NT2/D1 (cell line): ENCODE measurements around the gene SLC7A5.

Source experiments
- SUZ12 ChIP-seq: IDR thresholded peaks from 2 replicates; pipeline ENCODE4 v1.6.1; 2011; ENCODE audit not compliant: insufficient read length, insufficient read depth; ENCODE audit errors: extremely low read depth
- YY1 ChIP-seq: IDR thresholded peaks from 2 replicates; pipeline ENCODE4 v1.6.1; 2011; ENCODE audit not compliant: insufficient read length, insufficient read depth
- ZNF274 ChIP-seq: IDR thresholded peaks from 2 replicates; pipeline ENCODE4 v1.6.1; 2011; ENCODE audit warnings: mild to moderate bottlenecking, low read depth, low read length

- TF ChIP-seq ZNF274: no peak
- no peak for TF ChIP-seq YY1
- TF ChIP-seq SUZ12: no peak
Observed at GRCh38 chr16:87815567-87815966, 53.7 kb downstream of the SLC7A5 start.
